OCI-LY1 (cell line): Measurements from ENCODE around the gene LRP8.

Experiments used
- H2AFZ ChIP-seq: fragments of 200-600 bp; sonication (generic), shearing (Covaris generic); 2 replicates; pipeline ENCODE4 v1.6.0; 2014; ENCODE audit warnings: antibody characterized with exemption, mild to moderate bottlenecking, low read length
- H3F3A ChIP-seq: fragments of 200-600 bp; sonication (generic), shearing (Covaris generic); 2 replicates; pipeline ENCODE4 v1.6.0; 2014; ENCODE audit warnings: mild to moderate bottlenecking, antibody characterized with exemption, low read length, moderate library complexity; ENCODE audit not compliant: insufficient read depth
- H3K27ac ChIP-seq: fragments of 200-600 bp; sonication (generic); 2 replicates; pipeline ENCODE4 v1.5.1; 2014; ENCODE audit warnings: low read length, mixed run types, mild to moderate bottlenecking, low read depth; ENCODE audit not compliant: poor library complexity, severe bottlenecking
- H3K27me3 ChIP-seq: fragments of 200-600 bp; sonication (generic); 2 replicates; pipeline ENCODE4 v1.6.0; 2014; ENCODE audit warnings: antibody characterized with exemption, mild to moderate bottlenecking, low read length, moderate library complexity; ENCODE audit not compliant: insufficient read depth
- H3K36me3 ChIP-seq: fragments of 200-600 bp; sonication (generic); 2 replicates; pipeline ENCODE4 v1.6.1; 2014; ENCODE audit warnings: mild to moderate bottlenecking, antibody characterized with exemption, low read length, moderate library complexity, mixed read lengths; ENCODE audit not compliant: insufficient read depth
- H3K4me1 ChIP-seq: fragments of 200-600 bp; sonication (generic); 2 replicates; pipeline ENCODE4 v1.5.1; 2014; ENCODE audit warnings: mild to moderate bottlenecking, low read length, moderate library complexity; ENCODE audit not compliant: insufficient read depth, severe bottlenecking
- H3K4me2 ChIP-seq: fragments of 200-600 bp; sonication (generic), shearing (Covaris generic); 2 replicates; pipeline ENCODE4 v1.6.1; 2014; ENCODE audit warnings: low read length
- H3K4me3 ChIP-seq: fragments of 200-600 bp; sonication (generic); 2 replicates; pipeline ENCODE4 v1.5.1; 2014; ENCODE audit warnings: low read length, low read depth, mild to moderate bottlenecking, mixed read lengths; ENCODE audit not compliant: poor library complexity, severe bottlenecking
- H3K79me2 ChIP-seq: fragments of 200-600 bp; shearing (Covaris generic); 2 replicates; pipeline ENCODE4 v1.6.1; 2016; ENCODE audit warnings: mixed run types, low read length, mixed read lengths; ENCODE audit not compliant: insufficient read depth
- H3K9ac ChIP-seq: fragments of 200-600 bp; sonication (generic), shearing (Covaris generic); 2 replicates; pipeline ENCODE4 v1.6.1; 2014; ENCODE audit warnings: mild to moderate bottlenecking, low read length, mixed read lengths
- H3K9me2 ChIP-seq: fragments of 200-600 bp; sonication (generic), shearing (Covaris generic); 2 replicates; pipeline ENCODE4 v1.6.1; 2014; ENCODE audit warnings: low read depth, mild to moderate bottlenecking, low read length, mixed read lengths
- H3K9me3 ChIP-seq: fragments of 200-600 bp; shearing (Covaris generic); 2 replicates; pipeline ENCODE4 v1.6.1; 2014; ENCODE audit warnings: low read length, mixed read lengths
- H4K20me1 ChIP-seq: fragments of 200-600 bp; sonication (generic), shearing (Covaris generic); 2 replicates; pipeline ENCODE4 v1.6.0; 2016; ENCODE audit warnings: mild to moderate bottlenecking, low read length; ENCODE audit not compliant: insufficient read depth
- EZH2 ChIP-seq: fragments of 200-600 bp; sonication (generic), shearing (Covaris generic); IDR thresholded peaks from 2 replicates; pipeline ENCODE4 v1.8.0; 2017; ENCODE audit warnings: borderline replicate concordance, mixed run types, mild to moderate bottlenecking, antibody characterized with exemption, low read length, moderate library complexity, mixed read lengths
- TF ChIP-seq, protein P1 (sequence below): fragments of 200-600 bp; sonication (generic), shearing (Covaris generic); IDR thresholded peaks from 2 replicates; pipeline ENCODE4 v1.5.1; 2017; ENCODE audit warnings: mild to moderate bottlenecking, antibody characterized with exemption, low read length, moderate library complexity, mixed read lengths

The LRP8 gene

GRCh38 chr1:53336146-53336545 lies 8.3 kb upstream of the LRP8 start:
- Histone ChIP-seq H3K27me3 (no peaks in the 10 kb centered on the region), H3F3A (no peaks in the 10 kb centered on the region), H3K9me2 (no peaks in the 10 kb centered on the region), H3K4me1 (peaks cover 9% of the 10 kb centered on the region), H3K4me3 (no peak overlapping the region), H3K9me3 (no peaks in the 10 kb centered on the region), H2AFZ (no peak overlapping the region), H3K79me2 (no peaks in the 10 kb centered on the region), H3K27ac (no peak overlapping the region), H3K36me3 (peaks cover 9% of the 10 kb centered on the region), H4K20me1 (no peaks in the 10 kb centered on the region), H3K4me2 (no peak overlapping the region), H3K9ac (no peak overlapping the region)
- no peak for TF ChIP-seq EZH2
- TF ChIP-seq, protein P1, sequence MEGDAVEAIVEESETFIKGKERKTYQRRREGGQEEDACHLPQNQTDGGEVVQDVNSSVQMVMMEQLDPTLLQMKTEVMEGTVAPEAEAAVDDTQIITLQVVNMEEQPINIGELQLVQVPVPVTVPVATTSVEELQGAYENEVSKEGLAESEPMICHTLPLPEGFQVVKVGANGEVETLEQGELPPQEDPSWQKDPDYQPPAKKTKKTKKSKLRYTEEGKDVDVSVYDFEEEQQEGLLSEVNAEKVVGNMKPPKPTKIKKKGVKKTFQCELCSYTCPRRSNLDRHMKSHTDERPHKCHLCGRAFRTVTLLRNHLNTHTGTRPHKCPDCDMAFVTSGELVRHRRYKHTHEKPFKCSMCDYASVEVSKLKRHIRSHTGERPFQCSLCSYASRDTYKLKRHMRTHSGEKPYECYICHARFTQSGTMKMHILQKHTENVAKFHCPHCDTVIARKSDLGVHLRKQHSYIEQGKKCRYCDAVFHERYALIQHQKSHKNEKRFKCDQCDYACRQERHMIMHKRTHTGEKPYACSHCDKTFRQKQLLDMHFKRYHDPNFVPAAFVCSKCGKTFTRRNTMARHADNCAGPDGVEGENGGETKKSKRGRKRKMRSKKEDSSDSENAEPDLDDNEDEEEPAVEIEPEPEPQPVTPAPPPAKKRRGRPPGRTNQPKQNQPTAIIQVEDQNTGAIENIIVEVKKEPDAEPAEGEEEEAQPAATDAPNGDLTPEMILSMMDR, result no peak

DNA sequence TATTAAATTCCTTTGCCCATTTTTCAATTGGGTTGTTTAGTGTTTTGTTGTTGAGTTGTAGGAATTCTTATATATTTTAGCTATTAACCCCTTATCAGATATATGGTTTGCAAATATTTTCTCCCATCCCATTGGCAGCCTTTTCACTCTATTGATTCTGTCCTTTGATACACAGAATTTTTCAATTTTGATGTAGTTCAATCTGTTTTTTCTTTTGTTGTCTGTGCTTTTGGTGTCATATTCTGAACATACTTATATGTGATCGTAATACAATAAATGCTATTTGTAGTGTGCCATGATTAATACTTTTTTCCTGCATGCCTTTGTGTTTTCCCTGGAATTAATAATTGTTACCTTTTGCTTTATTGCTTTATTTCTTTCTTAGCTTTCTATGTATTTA lies 7.8 kb upstream of the LRP8 start:
- Histone ChIP-seq H3K36me3 (peaks cover 9% of the 10 kb centered on the region), H4K20me1 (no peaks in the 10 kb centered on the region), H3K4me1 (peaks cover 9% of the 10 kb centered on the region), H3K9me3 (no peaks in the 10 kb centered on the region), H3K4me2 (no peak overlapping the region), H3K27ac (no peak overlapping the region), H3K9me2 (no peaks in the 10 kb centered on the region), H2AFZ (no peak overlapping the region), H3K4me3 (no peak overlapping the region), H3K27me3 (no peaks in the 10 kb centered on the region), H3K9ac (no peak overlapping the region), H3F3A (no peaks in the 10 kb centered on the region), H3K79me2 (no peaks in the 10 kb centered on the region)
- TF ChIP-seq, protein P1, result no peak
- no peak for TF ChIP-seq EZH2

GRCh38 chr1:53334781-53335180 lies 6.9 kb upstream of the LRP8 start:
- no peaks in the 10 kb centered on the region for H3F3A ChIP-seq
- no peak overlapping the region for H3K9ac ChIP-seq
- no peaks in the 10 kb centered on the region for H4K20me1 ChIP-seq
- H2AFZ ChIP-seq, result no peak overlapping the region
- H3K4me2 ChIP-seq, result no peak overlapping the region
- no peak overlapping the region for H3K4me3 ChIP-seq
- H3K27ac ChIP-seq, result no peak overlapping the region
- H3K9me3 ChIP-seq, result no peaks in the 10 kb centered on the region
- TF ChIP-seq, protein P1, result no peak
- TF ChIP-seq EZH2, result no peak
- no peaks in the 10 kb centered on the region for H3K27me3 ChIP-seq
- peaks cover 9% of the 10 kb centered on the region for H3K36me3 ChIP-seq
- H3K4me1 ChIP-seq, result peaks cover 9% of the 10 kb centered on the region
- H3K79me2 ChIP-seq, result no peaks in the 10 kb centered on the region
- H3K9me2 ChIP-seq, result no peaks in the 10 kb centered on the region
